ENCODE data around the gene BNIP5.

The BNIP5 gene

DNA sequence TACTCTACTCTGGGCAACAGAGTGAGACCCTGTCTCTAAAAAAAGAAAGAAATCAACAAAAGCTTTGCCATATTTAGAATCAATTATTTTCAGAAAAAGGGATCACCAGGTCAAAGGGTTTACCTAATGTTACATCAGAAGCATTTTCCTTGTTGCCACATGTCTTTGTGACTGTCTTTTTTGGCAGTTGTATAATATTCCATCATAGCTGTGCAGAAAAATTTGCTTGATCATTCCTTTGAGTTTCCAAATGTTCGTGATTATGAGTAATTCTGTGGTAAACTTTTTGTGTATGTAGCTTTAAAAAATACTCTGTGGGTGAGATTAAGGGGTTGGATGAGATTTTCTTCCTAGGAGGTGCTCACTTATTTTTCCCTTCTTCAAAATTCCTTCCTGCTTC lies 40.4 kb downstream of the BNIP5 start:
- DNase-seq (ENCODE audit: low spot score): no peak

DNA sequence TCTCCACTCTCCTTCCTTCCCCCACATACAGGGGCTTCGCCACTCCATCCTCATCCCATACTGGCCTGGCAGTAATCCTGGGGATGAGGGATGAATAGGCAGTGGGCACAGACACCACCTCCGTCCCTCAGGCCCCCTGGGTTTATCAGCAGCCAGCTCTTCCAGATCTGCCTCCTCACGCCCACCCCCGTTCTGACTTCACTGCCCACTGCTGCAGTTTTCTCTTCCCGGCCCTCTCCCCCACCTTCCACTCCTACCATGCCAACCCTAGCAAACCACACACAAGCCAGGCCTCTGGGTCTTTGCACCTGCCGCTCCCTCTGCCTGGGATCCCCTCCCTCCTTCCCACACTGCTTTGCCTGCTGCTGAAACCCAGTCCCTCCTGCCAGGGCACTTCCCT lies 44.5 kb downstream of the BNIP5 start:
- DNase-seq (ENCODE audit: low spot score): no peak

DNA sequence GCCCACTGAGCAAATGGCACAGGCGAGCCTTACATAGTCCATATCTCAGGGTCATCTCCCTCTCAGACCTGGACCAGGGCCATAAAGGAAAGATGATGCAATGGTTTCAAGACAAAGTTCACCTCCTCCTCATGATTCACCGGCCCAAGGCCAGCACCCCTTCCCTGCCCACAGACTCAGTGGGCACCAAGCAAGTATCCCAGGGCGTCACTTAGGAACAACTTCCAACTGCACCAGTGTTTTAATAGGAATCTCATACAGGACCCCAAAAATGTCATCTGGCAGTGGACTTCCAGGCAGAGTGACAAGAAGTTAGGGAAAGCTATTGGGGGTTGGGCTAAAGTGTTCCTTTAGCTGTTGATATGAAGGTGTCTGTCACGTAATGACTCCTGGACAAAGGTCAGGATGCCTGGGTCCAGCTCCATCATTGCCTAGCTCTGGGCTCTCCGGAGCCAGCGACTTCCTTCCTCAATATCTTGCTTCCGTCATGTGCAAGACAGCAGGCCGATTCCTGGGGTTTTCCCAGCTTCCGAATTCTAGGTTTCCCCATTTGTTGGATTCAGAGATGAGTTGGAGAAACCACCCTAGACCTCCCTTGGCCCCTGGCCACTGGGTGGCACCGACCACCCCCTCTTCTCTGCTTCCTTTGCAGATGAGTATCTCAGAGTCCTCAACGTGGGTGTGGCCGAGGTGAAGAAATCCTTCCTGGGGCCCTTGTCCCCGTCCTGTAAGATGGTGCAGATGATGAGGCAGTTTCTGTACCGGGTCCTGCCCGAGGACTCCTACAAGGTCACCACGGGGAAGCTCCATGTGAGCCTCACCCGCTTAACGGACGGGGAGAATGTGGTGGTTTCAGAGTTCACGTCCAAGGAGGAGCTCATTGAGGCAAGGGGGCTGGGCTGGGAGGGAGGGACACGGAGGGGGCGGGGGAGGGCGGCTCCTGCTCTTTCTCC lies 45.7 kb downstream of the BNIP5 start:
- peak; percentile 69 for DNase-seq (ENCODE audit: low spot score)

DNA sequence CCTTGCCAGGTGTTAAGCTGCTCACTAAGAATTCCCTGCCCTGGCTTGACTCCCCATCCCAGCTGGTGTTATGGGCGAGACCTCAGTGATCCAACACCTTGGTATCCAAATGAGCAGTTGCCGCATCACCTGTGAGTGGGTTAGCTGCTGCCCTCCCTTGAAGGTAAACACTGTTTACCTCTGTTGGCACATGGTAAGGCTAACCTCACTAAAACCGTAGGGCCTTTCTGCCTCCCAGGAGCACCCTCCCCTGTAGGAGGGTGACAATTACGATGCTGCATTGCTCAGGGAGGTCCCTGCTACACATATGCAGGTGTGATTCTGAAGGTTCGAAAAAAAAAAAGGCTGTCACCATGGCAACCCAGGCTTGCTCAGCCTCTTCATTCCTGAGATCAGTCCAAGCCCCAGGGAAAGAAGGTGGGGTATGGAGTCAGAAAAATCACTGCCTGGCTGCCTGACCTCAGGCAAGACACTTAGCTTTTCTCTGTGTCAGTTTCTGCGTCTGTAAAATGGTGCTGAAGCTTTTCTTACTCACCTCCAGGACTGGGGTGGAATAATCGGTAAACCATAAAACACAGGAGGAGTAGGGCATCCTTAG lies 47.3 kb downstream of the BNIP5 start:
- DNase-seq (ENCODE audit: low spot score): peak; percentile 72

DNA sequence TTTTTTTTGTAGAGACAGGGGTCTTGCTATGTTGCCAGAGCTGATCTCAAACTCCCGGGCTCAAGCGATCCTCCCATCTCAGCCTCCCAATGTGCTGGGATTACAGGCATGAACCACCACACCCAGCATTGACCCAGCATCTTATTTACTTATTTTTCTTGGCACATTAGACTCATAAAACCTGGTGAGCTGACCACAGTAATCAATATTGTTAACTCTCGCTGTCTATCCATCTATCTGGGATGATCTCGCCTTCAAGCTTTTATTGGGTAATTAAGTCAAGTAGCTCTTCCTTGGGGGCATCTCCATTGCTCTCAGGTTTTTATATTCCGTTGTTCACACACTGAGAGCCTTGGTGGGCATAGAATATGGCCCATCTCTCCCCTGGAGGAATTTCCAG lies 49.8 kb downstream of the BNIP5 start:
- no peak for DNase-seq (ENCODE audit: low spot score)

DNA sequence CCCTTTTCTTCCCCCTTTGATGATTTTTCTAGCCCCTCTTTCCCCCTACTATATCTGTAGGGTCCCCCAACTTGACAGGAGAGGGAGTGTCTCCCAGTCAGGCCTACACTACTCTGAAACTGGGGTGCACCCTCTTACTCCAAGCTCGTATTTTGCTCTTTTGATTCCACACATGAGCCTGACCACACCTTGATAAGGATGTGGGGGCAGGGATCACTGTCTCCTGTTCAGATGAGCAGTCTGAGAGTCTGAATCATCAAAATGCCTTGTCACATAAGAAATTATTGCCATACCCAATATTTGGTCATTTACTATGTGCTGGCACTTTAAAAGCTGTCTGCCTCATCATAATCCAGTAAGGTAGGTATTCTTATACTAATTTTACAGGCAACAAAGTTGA lies 50.9 kb downstream of the BNIP5 start:
- DNase-seq (ENCODE audit: low spot score): peak; percentile 2

DNA sequence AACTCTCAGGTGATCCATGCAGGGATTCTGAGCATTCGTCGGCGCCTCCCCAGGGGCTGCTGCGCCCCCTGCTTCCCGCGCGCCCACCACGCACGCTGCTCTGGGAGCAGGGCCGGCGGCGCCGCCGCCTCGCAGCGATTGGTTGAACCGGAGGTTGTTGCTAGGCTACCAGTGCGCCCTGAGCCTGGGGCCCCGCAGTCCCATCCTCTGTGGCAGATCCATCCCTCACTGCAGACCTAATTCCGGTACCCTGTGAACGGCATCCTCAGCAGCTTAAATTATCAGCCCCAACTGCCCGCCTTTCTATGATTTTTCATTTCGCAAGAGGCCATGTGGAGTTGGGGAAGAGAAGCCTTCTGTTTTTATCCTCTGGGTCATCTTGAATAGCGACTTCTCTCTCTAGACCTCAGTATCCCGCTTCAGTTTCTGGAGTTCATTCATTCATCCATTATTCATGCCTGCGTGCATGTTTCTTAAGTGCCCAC lies 51.5 kb downstream of the BNIP5 start:
- no peak for DNase-seq (ENCODE audit: low spot score)

DNA sequence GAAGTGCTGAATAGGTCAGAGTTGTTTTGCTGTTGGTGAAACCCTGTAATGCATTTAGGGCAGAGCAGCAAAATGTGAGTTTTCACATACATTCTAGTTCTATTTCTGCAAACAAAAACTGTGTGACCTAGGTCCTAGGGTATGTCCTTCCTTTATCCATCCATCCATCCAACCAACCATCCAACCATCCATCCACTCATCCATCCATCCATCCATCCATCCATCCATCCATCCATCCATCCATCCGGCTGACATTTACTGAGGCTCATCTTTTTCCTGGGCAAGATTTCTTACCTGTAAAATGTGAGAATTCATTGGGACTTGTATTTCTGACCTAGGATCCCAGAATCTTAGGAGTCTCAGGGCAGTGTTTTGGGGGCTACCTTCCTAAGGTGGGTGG lies 52.3 kb downstream of the BNIP5 start:
- DNase-seq (ENCODE audit: low spot score): no peak

DNA sequence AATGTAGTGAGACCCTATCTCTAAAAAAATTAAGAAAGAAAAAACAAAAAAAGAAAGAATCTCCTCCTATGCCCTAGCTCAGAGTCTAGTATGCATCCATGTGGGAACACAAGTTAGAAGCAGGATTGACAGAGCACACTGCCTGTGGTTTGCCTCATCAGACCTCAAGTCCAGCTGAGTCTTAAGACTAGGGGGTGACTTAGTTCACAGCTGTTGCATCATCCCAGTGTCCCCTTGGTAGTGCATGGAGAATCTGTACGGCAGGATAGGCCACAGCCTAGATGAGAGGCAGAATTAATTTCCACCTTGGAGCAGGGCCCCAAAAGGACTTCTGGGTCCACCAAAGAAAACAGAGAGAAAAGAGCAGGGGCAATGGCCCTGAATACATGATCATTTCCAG lies 53.1 kb downstream of the BNIP5 start:
- no peak for DNase-seq (ENCODE audit: low spot score)

DNA sequence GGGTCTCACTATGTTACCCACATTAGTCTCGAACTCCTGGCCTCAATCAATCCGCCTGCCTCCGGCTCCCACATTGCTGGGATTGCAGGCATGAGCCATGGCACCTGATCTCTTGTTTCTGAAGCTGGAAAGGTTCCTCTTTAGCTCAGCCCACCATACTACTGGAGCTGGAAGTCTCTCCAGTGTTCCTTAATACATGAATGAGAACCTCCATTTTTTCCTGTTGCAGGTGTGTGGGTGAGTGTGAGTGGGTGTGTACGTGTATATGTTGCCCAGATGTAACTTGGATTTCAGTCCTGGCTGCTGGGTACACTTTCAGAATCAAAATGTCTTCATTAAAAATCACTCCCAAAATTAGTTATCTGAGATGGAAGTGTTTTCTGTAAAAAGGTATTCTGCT lies 55.7 kb downstream of the BNIP5 start:
- DNase-seq (ENCODE audit: low spot score): no peak

DNA sequence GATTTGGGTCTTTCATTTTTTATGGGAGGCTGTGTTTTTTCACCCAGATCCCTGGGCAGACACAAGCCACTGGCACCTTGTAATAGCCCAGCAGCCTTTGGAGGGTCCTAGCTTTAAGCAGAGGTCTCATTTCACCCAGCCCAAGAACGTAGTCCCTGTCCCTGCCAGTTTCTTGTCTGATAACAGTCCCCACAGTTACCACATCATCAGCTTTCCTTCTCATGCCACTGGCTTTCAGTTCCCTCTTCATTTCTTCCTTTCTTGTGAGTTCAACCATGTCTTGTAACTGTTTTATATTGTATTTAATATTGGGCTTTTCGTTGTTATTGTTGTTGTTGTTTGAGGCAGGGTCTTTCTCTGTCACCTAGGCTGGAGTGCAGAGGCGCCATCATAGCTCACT lies 56.2 kb downstream of the BNIP5 start:
- DNase-seq (ENCODE audit: low spot score): no peak

DNA sequence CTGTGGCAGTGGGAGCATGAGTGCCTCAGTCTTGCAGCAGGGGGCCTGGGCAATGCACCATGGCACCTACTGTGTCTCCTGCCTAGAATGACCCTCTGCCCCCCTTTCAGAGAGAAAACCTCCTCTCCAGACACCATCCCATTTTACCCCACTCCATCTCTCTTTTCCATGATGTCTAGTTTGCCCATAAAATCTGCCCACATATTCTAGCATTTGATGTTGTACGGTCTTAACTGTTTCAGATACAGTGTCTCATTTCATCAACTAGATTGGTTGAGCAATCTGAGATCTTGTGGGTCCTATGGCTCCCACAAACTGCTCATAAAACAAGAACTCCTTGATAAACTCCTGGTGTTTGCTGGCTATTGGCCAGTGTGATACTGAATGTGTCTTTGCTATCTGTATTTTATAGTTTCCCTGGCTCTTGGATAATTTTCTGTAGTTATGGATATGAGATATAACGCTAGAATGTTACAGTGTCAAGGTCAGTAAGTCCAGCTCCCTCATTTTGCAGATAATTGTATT lies 58.7 kb downstream of the BNIP5 start:
- DNase-seq (ENCODE audit: low spot score): no peak

DNA sequence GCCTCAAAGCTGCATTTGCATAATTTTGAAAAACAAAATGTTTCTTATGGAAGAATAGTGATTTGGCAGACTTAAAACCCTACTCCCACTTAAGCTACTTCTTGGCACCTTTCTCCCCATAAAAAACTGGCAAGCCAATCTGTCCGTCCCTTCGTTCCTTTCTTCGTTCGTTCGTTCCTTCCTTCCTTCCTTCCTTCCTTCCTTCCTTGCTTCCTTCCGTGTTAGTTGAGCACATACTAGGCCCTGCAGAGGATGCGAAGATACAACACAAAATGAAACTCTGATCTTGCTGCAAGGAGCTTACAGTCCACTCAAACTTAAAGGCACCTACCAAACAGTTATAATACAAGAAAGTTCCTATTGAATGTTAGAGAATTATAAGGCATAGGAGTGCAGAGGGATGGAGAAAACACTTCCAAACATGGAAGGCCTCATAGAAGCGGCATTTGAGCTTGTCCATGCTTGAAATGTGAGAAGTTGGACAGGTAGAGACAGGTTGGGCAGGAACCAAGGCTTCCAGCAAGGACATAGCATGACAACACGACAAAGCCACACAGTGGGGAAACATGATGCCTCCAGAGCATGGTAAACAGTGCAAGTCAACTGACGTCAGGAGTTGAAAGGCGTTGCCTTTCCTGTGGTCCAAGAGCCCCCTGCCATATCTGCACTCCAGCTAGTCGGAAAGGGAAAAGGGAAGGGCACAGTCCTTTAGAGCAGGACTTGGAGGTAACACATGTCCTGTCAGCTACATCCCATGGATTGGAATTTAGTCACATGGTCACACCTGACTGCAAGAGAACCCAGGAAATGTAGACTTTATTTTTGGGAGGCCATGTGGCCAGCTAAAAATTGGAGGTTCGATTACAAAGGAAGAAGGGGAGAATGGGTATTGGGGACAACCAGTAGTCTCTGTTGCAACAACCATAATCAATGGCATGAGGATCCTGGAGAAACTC lies 59.8 kb downstream of the BNIP5 start:
- no peak for DNase-seq (ENCODE audit: low spot score)

DNA sequence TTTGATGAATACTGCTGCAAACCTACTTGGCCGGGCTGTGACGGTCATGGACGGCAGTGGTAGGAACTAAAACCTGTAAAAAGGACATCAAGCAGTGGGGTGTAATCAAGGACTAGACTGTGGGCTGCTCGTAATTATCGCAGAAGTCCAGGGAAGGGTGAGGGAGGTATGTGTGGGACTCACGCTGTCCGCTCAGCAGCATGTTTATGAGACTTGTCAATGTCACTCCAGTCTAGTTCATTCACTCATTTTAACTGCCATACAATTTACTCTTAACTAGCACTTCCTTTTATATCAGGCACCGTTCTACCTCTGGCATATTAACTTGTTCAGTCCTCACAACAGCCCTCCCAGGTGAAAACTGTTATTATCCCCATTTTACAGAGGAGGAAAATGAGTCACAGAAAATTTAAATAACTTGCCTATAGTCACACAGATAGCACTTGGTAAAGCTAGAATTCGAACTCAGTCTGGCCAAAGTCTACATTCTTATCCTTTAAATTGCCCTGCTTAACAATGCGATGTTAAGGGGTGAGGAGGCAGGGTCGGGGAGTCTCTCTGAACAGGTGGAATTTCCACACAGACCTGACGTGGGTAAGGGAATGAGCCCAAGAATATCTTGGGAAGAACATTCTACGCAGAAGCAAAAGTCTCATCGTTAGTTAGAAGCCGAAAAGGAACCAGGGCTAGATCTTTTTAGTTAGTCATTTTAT lies 62.7 kb downstream of the BNIP5 start:
- DNase-seq (ENCODE audit: low spot score): no peak

DNA sequence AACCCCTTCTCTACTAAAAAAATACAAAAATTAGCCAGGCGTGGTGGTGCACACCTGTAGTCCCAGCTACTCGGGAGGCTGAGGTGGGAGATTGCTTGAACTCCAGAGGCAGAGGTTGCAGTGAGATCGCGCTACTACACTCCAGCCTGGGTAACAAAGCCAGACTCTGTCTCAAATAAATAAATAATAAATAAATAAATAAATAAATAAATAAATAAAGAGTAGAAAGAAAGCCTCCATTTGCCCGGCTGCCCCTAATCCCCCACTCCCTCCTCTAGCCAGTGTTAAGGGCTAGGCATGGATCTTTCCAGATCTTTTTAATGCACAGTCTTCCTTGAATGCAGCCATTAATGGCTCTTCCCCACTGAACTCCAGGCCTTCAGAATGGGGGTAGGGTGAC lies 63.6 kb downstream of the BNIP5 start:
- DNase-seq (ENCODE audit: low spot score): no peak

DNA sequence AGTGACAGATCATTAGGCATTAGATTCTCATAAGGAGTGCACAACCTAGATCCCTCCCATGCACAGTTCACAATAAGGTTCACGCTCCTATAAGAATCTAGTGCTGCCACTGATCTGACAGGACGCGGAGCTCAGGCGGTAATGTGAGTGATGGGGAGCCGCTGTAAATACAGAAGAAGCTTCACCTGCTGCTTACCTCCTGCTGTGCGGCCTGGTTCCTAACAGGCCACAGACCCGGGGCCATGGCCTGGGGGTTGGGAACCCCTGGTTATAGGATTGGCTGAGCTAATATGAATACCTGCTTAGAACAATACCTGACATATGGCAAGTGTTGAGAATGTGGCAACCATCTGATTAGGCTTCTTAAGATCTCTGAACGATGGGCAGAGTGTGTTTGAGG lies 64.5 kb downstream of the BNIP5 start:
- DNase-seq (ENCODE audit: low spot score): no peak

DNA sequence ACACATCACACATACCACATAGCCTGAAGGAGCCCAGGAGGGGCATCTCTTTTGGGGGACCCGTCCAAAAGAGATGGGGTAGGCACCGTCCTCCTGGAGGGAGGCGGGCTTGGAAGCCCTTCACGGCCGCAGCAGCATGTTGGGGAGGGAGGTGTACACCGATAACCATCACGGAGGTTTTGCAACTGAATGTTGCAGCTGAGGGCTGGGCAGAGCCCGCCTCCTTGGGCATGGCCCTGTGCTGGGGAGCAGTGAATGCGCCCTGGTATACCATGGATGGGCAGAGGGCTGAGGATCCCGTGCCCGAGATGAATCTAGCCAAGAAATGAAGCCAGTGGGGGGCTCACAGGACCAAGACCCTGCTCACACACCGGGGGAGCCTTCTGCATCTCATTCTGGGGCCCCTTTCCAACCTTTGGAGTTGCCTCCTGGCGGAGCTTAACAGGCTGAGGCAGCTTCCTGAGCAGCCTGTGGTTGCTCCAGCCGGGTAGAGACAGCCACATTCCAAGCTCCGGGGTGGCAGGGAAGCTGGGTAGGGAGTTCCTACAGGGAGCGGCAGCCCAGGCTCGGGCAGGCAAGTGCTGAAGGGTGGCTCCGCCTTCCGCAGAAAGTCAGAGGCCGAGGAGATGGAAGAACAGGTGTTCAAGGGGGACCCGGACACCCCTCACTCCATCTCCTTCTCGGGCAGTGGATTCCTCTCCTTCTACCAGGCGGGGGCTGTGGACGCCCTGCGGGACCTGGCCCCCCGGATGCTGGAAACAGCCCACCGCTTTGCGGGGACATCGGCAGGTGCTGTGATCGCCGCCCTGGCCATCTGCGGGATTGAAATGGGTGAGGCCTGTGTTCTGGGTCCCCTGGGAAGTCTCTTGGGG lies 66.6 kb downstream of the BNIP5 start, which contains the start of gene PNPLA1:
Gene PNPLA1 (plus strand): TSS at position 227 of the 872 bp plus-strand sequence. CDS start 400 bp downstream, at position 627.
- DNase-seq (ENCODE audit: low spot score): no peak

DNA sequence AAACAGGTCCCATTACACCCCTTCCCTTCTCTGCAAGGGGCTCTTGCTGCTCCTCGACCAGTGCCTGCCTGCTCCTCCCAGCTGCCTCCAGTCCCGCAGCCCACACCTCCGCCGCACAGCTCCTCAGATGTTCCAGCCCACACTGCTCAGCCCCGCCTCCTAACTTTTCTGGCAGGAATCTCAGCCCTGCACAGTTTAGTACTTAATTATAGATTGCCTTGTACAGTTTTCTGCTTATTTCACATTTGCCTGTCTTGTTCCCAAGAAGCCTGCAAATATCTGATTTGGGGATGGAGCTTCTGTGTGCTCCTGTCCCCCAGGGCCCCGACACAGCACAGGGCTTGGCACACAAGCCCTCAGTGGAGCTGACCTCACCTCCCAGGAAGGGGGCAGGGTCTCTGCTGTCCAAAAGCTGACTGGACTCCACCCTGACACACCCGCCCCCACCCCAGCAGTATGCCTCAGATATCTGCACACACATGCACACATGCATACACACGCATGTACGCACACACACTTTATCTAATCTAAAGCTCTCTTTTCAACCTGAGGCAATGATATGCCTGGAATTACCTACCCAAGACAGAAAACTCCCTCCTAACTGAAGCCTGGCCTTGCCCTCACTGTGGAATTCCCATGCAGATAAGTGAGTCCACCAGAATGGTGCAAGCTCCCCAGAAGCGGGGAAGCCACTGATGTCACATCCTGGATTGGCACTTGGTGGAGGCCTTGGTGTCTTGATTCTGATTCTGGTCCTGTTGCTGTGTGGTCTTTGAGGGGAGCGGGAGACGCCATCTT lies 68.0 kb downstream of the BNIP5 start:
- DNase-seq (ENCODE audit: low spot score): no peak

DNA sequence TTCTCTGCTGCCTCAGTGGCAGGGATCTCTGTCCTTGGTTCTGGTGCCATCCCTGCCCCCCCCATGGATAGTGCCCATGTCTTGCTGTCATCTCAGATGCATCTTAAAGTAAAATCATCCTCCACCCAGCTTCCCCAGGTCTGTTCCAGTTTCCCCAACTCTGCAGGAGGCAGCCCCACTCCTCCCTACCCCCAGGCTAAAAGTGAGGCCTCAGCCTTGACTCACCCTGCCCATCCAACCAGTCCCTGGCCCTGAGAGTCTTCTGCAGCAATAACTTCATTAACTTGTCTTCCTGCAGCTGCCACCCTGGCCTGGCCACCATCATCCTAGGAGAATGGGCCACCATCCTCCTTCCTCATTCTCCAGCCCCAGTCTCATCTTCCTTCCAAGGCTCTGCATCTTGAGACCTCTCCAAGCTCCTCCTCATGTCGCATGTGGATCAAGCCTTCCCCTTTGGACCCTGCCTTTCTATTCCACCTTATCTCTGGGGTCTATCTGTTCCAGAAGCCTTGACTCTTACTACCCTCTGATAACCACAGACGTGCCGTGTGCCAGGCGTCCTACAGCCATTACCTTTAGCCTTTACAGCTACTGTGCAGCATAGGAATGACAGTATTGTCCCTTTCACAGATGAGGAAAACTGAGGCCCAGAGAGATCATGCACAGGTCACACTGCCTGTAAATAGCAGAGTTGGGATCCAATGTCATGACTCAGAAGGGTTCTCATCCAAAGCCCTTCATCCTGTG lies 68.8 kb downstream of the BNIP5 start:
- peak; percentile 25 for DNase-seq (ENCODE audit: low spot score)
